ENCODE measurements around the gene GNAS.
A peak's percentile ranks its signal among the peaks of the same experiment; 100 is the strongest.

GRCh38 chr20:58870293-58871014, 17.9 kb downstream of the GNAS start:
- TF ChIP-seq EZH2phosphoT487 (IDR thresholded peaks at IDR 0.05; ENCODE audit: borderline replicate concordance, low read length) (no peak), CTCF (IDR thresholded peaks at IDR 0.05; ENCODE audit: low read depth, low read length, poor library complexity, severe bottlenecking) (peak; percentile 89)

Measured in DOHH2 (cell line).